ENCODE measurements around the gene TCEANC.

The TCEANC gene

GRCh38 chrX:13681595-13681994 is 28.7 kb downstream of the TCEANC start:
- no peak for TF ChIP-seq CTCF (IDR thresholded peaks at IDR 0.05)

GRCh38 chrX:13684361-13684760 is 31.4 kb downstream of the TCEANC start:
- no peak for TF ChIP-seq CTCF (IDR thresholded peaks at IDR 0.05)

GRCh38 chrX:13685126-13685763 is 32.3 kb downstream of the TCEANC start:
- TF ChIP-seq CTCF (IDR thresholded peaks at IDR 0.05) = no peak

GRCh38 chrX:13687203-13687602 is 34.3 kb downstream of the TCEANC start:
- TF ChIP-seq CTCF (IDR thresholded peaks at IDR 0.05) = no peak

- no peak for TF ChIP-seq CTCF (IDR thresholded peaks at IDR 0.05)
Observed at GRCh38 chrX:13688384-13688957, 35.5 kb downstream of the TCEANC start.

GRCh38 chrX:13688958-13689740 is 36.2 kb downstream of the TCEANC start, which contains the start of gene RAB9A:
Gene RAB9A, plus strand, starts transcription at chrX:13689128. Its CDS starts 19,619 bp downstream, at chrX:13708747.
- no peak for TF ChIP-seq CTCF (IDR thresholded peaks at IDR 0.05)

- TF ChIP-seq CTCF (IDR thresholded peaks at IDR 0.05) = no peak
Observed at GRCh38 chrX:13689741-13690211, 36.8 kb downstream of the TCEANC start.

Measured in LNCAP (cell line).